ENCODE data around the gene PDE11A.
A peak's percentile ranks its signal among the peaks of the same experiment; 100 is the strongest.

PDE11A gene

DNA sequence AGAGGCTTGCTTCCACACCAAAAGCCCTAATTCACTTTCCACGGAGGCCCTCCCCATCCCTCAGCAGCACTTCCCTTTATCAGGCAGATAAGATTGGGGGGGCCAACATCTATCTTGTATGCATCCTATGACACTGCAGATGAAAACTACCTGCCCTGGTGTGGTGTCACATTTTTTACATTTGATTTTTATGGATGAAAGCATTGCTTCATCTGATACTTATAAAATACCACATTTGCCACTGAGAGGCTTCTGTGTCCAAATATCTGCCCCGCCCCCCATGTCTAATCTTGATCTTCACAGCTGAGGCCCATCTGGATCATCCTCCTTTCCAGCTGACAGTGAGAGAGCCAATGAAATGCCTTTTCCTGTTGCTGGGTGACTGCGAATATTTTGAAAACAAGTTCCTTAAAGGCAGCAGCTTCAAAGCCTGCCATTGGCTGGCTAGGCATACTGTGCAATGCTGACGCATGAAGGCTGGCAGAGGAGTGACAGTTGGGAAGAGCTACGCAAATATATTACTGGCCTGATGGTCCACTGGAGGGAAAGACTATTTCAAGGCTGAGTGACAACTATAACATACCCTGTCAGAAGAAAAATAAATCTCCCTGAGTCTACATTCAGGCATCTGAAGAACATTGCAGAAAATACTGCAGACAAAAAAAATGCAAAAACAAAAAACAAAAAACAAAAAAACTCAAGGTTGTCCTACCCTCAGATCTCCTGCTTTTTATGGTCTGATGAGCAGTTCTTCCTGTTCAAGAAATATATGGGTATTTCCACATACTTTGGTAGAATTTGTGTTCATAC, 318.7 kb downstream of the PDE11A start:
- DNase-seq: no peak

DNA sequence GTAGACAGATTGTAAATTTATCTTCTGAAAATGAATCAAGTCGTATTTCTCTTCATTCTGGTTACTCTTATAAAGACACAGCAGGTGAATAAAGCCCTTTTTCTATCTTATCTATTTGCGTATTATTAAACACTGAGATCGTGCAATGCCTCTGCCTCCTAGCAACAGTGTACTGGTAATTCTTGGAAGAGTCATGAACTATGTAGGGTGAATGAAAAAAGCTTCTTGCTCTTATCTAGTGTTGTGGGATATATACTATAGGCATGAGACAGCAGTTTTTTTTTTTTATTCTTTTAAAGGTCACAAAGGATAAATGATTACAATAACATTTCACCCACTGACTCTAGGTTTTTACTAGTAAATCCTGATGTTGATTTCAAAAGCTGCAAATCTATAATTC, 324.2 kb downstream of the PDE11A start:
- no peak for DNase-seq

DNA sequence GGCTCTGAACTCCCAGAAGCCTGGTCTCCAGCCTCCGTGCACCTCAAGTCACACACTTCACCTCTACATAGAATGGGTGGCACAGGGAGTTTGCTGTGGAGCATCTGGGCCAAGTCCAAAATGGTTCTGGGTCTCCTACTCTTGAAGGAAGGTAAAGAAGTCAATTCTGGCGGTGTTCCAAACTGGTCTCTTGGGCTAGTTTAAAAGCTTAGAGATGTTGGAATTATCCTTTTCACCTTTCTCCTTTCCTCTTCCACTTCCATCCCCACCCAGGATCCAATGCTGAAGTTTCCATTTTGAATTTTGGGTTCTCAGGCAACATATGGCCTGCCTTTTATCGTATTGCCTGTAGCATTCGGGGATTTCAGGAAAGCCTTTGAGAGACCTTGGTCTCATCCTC, 325.2 kb downstream of the PDE11A start:
- DNase-seq: no peak

DNA sequence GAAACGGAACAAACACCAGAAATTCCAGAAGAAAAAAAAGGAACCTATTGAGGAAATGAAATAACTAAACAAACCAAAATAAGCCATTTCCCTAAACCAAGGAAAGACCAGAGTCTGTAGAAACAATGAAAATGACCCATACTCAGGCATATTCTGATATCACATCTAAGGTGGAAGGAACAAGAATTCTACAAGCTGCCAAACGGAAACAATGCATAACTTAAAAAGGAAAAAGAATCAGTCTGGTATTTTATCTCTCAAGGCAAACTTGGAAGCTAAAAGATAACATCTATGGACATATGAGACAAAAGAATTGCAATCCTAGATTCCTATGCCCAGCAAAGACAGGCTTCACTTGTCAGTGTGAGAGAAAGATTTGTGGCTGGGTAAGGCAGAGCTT, 326.2 kb downstream of the PDE11A start:
- no peak for DNase-seq

DNA sequence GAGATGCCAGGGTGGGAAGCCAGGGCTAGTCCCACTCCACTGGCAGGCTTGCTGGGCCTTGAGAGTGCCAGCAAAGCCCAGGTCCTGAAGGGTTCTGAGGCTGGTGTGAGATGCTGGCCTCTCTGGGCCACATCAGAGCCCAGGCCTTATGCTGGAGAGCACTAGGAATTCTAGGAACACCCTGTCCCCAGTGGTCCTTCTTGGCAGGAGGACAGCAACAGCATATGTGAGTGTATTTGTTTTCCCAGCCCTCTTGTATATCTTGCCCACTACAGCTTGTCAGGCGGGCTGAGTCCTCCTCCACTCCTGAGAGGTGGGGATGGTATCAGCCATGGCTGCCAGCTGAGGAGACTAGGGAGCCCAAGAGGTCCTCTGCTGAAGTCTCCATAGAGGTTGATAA, 327.0 kb downstream of the PDE11A start:
- DNase-seq: no peak

DNA sequence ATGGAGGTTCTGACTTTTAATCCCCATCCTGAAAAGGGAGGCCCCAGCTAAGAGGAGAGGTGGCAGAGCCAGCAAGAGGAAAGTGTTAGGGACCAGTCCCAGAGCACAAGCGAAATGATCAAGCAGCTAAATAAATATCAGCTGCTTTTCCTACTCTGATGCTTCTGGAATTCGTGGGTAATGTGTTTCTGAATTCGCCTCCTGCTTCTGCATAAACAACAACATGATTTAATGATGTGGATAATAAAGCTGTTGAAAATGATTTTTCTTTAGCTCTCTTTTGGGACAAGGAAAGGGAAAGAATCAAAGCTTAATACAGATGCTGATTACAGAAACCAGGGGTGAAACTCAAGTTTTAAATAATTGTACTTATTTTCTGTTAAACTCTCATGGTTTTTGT, 329.7 kb downstream of the PDE11A start:
- no peak for DNase-seq

DNA sequence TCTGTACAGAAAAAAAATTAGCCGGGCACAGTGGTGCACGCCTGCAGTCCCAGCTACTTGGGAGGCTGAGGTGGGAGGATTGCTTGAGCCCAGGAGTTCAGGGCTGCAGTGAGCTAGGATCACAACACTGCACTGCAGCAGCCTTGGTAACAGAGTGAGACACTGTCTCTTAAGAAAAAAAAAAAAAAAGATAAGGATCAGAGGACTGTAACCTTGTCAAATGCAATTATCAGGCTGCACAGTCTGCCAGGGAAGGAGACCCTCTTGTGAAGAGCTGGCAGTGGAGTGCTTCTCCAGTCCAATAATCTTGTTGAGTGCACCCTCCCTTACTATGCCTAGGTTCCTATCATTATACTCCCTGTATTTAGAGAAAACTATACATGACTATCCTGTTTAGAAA, 330.7 kb downstream of the PDE11A start:
- DNase-seq: no peak

DNA sequence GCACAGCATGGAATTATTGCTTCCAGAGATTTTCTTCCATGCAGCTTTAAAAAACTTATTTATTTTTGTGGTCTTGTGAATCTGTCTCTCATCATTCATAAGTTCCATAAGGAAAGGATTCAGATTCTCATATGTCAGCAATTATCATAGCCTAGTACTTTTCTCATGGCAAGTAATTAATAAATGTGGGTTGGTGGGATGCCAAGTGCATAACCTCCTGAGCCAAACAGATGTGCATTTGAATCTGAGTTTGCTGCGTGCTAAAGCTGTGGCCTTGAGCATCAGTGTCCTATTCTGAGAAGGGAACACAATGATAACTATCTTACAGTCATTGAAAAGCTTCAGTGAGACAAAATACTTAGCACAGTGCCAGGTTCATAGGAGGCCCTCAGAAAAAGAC, 331.9 kb downstream of the PDE11A start:
- DNase-seq: no peak

DNA sequence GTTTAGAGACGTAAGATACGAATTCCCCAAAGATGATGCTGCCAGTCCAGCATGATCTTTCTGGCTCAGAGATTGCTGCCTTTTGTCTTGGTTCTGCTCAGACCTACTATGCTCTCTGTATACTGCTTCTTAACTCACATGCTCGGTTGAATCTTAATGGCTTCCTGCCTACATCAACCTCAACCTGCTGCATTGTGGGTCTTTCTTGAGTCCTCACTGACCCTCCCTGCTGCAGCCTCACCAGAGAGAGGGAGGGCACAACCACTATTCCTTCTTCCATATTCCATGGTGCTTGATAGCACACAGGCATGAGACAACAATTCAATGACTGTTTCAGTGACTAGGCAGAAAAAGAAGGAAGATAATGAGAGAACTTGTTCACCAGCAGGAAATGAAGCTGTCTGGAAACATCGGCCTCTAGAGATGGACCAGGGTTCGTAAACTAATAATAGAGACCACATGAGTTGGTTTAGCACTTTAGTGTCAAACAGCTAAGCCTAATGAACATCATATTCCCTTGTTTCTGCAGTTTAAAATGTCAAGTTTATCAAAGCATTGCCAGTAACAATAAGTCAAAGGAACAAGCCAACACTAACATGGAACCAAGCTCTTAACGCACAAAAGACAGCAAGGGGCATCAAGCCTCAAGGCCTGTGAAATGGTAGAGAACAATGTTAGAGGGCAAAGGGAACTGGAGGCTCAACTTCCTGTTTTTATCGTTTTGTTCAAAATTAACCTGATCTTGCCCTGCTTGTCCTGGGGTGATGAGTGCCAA, 333.9 kb downstream of the PDE11A start:
- DNase-seq: no peak

DNA sequence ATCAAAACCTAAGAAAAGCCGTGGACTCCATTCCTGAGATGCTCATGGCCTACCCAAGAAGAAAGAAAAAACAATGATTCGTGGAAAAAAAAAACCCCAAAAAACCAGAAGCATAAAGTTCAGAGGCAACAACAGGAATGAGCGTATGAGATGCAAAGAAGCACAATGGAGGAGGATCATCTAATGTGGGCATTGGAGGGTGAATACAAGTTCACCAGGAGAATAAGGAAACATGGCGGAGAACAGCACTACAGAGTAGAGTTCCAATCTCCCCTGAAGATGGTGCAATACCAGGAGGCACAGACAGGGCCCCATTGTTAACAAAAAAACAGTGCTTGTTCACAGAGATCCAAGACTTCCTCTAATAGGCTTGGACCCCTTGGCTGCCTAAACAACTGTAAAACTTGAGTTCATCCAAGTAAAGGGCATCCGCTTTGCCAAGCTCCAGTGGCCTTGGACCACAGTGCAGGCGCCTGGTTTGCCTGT, 337.2 kb downstream of the PDE11A start:
- no peak for DNase-seq

DNA sequence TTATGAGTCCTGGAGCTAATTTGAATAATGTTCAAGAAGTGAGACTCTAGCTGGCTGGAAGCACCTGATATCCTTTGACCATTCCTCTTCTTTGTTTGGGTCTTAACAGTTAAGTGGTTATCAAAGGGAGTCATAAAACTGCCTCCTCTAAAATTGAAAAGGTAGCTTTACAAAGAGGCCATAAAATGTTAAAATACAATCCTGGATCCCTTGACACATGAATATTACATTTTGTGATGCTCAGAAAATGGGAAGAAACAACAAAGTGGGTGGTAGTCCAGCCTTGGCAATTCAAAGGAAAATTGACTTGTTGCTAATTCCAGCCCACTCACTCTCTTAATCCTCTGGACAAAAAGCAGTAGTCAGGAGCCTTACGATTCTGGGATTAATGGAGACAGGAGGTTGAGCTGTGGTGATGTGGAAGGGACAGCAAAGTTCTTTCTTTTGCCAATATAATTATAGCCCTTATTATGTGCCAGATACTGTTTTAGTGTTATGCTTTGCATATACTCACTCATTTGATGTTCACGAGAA, 339.2 kb downstream of the PDE11A start:
- DNase-seq: no peak

DNA sequence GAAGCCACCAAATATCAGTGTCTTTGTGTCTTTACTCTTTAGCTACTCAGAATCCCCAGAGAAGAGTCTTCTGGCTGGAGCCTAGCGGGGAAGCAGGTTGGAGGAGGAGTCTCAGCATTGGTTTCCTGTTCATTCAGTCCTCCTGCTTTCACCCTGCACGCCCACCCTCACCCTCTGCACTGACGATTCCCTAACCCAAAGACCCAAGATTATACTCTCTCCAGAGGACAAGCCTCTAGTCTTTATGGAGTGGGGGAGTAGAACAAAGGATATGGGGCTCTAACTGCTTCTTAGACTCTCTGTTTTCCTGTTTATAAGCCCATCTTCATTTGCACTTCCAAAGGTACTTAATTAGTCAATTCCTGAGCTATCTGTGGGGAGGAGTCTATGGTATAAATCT, 341.2 kb downstream of the PDE11A start:
- no peak for DNase-seq

DNA sequence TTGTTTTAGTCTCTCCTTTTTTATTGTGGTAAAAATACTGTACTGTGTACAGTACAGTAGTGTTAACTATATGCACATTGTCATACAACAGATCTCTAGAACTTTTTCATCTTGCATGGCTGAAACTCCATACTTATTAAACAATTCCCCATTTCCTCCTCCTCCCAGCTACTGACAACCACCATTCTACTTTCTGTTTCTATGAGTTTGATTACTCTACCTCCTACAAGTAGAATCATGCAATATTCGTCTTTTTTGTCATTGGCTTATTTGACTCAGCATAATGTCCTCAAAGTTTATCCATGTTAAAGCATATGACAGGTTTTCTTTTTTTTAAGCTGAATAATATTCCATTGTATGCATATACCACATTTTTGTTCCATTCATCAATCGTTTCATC, 341.8 kb downstream of the PDE11A start:
- DNase-seq: no peak

DNA sequence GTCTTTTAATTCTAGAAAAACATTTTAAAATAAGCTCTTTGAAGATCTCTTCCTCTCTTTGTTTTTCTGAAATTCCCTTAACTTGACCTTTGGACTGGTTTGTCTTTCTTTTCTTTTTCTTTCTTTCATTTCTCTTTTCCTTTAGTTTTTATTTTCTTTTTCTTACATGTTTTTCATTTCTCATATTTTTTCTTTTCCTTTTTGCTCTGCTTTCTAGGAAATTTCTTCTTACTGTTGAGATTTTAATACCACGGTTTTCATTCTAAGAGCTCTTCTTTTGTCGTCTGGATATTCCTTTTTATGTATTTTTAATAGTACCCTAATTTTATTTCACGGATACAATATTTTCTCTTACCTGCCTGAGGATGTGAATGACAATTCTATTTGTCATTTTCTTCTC, 342.2 kb downstream of the PDE11A start:
- DNase-seq: no peak

DNA sequence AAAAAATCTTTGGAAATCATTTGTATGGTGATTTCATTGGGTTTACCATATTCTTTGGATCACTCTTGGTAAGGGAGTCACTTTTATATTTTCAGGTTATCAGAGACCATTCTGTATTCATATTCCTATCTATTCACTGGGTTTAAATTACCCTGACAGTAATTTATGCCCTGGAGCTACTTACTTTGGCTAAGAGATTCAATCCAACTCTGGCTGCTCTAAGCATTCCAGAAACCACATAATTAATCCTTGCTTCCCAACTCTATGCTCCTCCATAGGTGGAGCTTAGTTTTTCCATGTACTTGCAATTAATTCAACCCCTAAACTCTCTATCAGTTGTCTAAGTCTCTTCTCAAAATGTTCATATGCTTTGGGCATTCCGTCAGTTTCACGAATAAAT, 343.7 kb downstream of the PDE11A start:
- DNase-seq: no peak

DNA sequence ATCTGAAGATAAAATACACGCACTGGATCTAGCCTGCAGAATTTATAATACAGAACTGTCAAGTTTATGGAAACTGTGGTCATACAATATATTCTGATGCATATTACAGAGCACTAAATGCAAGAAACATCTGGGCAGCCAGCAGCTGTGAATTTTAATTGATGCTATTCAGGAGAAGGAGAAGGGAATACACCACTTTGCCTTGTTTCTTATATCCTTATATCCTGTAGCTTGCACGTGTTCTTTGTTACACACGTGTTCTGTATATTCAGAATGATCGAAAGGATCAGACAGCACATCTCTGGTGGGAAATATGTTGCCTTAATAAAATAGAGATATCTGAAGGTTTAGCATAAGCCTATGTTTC, 344.2 kb downstream of the PDE11A start:
- DNase-seq: no peak

DNA sequence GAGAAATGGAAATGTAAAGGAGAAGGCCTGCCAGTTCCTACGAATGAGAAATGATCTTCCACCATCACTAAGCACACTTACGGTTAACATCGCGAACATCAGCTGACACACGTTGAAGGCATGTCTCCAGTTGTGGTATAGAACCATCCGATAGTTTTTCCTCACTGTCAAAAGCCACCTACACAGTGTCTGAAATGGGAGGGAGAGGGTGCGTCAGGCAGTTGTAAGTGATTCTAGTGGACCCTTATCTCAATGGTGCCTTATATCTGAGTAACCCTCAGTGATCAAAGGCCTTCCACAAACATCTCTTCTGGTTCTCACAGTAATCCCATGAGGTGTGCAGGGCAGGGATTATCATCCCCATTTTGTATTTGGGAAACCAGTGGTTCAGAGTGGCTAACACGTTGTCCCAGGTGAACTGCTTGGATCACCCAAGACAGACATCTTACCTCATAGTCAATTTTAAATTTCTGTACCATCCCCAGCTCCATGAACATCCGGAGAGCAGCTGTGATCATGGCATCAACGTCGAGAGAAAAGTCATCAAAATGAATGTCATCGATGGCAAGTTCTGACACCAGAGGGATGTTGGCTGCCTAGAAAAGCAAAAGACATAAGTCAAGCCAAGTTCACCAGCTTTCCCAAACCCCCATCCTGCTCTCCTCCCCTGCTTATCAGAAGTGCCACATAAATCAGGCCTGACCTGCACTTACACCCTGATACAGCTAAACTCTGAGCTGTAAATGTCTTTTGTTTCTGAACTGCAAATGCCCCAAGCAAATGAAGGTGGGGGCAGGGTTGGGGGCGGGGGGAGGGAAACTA, 344.8 kb downstream of the PDE11A start:
- DNase-seq: no peak

DNA sequence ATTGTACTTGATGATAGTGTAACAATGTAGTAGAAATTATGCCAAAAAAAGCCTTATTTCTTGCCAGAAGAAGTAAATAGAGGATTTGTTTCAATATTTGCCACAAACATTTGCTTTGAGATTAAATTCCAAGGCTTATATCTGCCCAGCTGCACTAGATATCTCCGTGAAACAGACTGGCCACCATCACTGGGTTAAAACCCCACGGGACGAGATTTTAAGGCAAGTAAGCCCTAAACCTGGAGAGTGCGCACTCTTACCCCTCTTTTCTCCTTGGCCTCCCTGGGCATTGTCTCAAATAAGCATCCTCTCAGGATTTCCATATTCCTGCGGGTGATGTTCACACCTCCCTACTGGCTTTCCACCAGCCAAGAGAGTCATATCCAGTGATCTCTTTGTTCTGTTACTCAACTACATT, 345.6 kb downstream of the PDE11A start:
- DNase-seq: no peak

DNA sequence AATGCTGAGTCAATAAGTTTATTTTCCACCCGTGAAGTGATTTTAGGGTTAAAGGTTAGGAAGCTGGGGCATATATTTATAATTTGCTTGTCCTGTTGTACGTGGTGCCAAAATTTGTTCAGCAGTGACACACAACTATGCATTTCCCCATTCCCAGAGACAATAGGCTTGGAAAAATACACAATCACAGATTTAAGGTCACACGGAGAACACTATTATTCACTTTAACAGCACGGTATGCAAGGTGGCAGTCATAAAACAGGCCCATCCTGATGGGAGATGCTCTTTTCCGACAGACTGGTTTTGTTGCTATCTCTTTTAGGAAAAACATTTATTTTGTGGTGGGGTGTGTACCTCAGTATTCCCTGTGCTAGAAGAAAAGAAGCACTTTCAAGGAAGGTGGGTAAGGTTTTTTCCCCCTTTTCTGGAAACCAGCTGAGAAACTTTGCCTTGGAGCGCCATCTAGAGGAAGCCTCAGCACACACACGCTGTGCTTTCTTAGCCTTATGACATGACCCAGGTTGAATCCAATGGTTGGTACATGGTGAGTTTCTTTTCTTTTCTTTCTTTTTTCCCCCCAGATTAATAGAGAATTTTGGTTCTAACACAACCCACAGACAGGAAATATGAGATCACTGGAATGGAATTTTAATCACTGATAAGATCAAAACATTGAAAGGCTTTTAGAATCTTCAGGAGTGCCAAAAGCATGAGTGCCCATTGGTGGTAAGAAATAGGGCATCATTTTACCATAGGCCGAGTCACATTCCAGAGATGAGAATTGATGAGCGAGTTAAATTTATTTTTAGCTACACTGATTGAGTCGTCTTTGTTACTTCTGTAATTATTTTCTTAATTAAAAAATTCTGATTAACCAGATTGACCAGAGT, 347.9 kb downstream of the PDE11A start:
- DNase-seq: peak; percentile 71

DNA sequence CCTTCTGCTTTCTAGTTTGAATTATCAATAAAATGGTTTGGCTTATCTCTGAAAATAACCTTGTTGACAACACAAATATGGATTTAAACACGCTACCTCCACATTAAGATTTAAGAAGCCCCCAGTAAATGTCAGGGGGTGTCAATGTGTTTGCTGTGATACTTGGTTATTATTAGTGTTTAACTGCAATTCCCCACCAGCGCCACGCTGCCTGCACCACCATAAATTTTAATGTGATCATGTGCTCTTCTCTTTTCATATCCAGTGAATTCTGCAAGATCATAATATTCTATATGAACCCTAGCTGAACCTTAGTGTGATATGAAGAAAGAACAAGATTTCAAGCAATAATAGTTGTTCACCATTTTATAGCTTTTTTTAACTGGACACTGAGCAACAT, 349.3 kb downstream of the PDE11A start:
- DNase-seq: no peak

DNA sequence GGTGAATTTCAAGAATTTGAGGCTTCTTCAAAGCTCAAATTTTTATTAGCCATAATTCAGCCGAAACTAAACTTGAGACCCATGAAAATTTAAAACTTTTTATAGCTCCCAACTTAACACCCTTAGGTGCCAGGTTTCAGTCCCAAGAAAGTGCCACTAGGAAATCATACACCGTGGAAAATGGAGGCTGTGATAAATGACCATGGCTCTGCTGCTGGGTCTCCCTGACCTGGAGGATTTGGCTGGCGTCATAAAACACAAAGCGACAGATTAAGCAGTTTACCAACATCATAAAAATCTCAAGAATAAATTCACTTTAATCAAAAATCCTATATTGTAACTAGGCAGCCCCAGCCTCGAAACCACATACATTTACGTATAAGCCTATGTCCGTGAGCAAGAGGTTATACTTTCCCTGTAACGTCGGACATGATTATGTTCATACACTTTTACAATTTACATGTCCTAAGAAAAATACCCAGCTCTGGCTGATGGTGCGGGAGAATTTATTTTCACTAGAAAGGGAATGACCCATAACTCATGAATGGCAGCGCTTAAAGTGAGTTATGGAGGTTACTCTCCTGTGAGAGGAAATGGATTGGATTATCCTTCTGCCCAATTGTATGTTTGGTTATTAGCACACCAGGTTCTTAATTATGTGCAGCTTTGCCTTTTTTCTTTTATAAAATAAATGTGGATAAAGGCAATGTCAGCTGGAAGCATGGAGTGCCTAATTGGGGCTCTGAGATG, 350.6 kb downstream of the PDE11A start:
- DNase-seq: no peak

Measured in activated effector memory CD4-positive, alpha-beta T cell treated with anti-CD3 and anti-CD28 coated beads, Interleukin-2, amount 50 U/mL, for 16 hours (primary cell).